Left lung (tissue), 14 donors: ENCODE results near the gene LYSMD2. TPM values are rescaled to one million over a fixed set of nuclear protein-coding genes. Genes with fewer than 3 reads are reported as not detected.
A peak's percentile ranks its signal among the peaks of the same experiment; 100 is the strongest.
"Not testable (repeated sequence)": the region's sequence is repeated elsewhere in the genome, so short reads cannot be mapped to it uniquely, and the experiment has no call there.

Experiments
- ATAC-seq: fragments of 200-7000 bp; cut with Tn5 transposase; one replicate; pipeline ENCODE4 v1.9.1; 2020; ENCODE audit warnings: moderate library complexity
- DNase-seq, 4 donors: peaks; one replicate each; pipeline ENCODE4 v3.0.0-alpha.2; 2013 to 2020
- H3K27ac ChIP-seq, 2 donors: fragments of 200-600 bp; sonication (generic) in 1 of 2; one replicate each; pipeline versions ENCODE4 v1.5.0 to v1.8.0; 2020 to 2021
- H3K27me3 ChIP-seq, 2 donors: fragments of 200-600 bp; sonication (generic) in 1 of 2; one replicate each; pipeline versions ENCODE4 v1.5.0 to v1.8.0; 2020 to 2021
- H3K36me3 ChIP-seq, 2 donors: fragments of 200-600 bp; sonication (generic) in 1 of 2; one replicate each; pipeline versions ENCODE4 v1.5.0 to v1.8.0; 2020 to 2021
- H3K4me1 ChIP-seq, 2 donors: fragments of 200-600 bp; one replicate each; pipeline ENCODE4 v1.8.0; 2021
- H3K4me3 ChIP-seq, 2 donors: fragments of 200-600 bp; sonication (generic) in 1 of 2; one replicate each; pipeline versions ENCODE4 v1.5.0 to v1.8.0; 2020 to 2021; ENCODE audit warnings: mild to moderate bottlenecking in 1 of 2
- H3K9me3 ChIP-seq, 2 donors: fragments of 200-600 bp; sonication (generic) in 1 of 2; one replicate each; pipeline versions ENCODE4 v1.5.0 to v1.8.0; 2020 to 2021
- CTCF ChIP-seq, 2 donors: fragments of 200-600 bp; sonication (generic) in 1 of 2; IDR thresholded peaks; one replicate each; pipeline versions ENCODE4 v1.5.0 to v1.8.0; 2021; ENCODE audit warnings: antibody characterized with exemption in 2 of 2
- intact Hi-C, 2 donors: fragments of 100-400 bp; cut with DNase I; formaldehyde crosslinking; loops; one replicate each; pipeline versions ENCODE4 v1.11.2 to v1.14.2; 2022
- long read RNA-seq, 12 donors: library from polyadenylated mRNA in 2 of 12; unstranded in 2 of 12; transcript quantifications; one replicate each; pipeline ENCODE4 v2.0.0 and lab custom pipeline, GENCODE V29; 2019 to 2026
- polyA plus RNA-seq, 6 donors: library from polyadenylated mRNA; unstranded; fragments of 120-200 nt; gene quantifications; one replicate each; pipeline ENCODE4 v1.2.1, GENCODE V29; 2013; ENCODE audit not compliant: insufficient read length in 6 of 6
- total RNA-seq, 2 donors: library from RNA; stranded (reverse); fragmentation: NEBNext Ultra II Directional; extraction: Animal tissue kit (Norgen Biotek cat#: 25700); gene quantifications; one replicate each; pipeline ENCODE4 v1.2.1, GENCODE V29; 2021
- donor health status: DM: no; HTN: yes; CAD: no.
- donor health status: DM: no; HTN: no; CAD: no.

The LYSMD2 gene
- 10 to 100 TPM; 12.7 to 19.6 TPM for total RNA-seq
- polyA plus RNA-seq: 1 to 10 TPM; 5.2 to 7.5 (median 5.8) TPM
- long read RNA-seq, donor 1, transcript LYSMD2-201 (3 exons, 1,759 nt): major isoform, 6 of 6 reads
- long read RNA-seq, donor 1, partial matches to known transcripts: 0 of 6 reads
- long read RNA-seq, donor 1, other reads (novel, unspliced or antisense): 0 of 6 reads
- long read RNA-seq, donor 2, partial matches to known transcripts: 0 of 4 reads
- long read RNA-seq, donor 2, other reads (novel, unspliced or antisense): 0 of 4 reads
- long read RNA-seq, donor 3, partial matches to known transcripts: 0 of 3 reads
- long read RNA-seq, donor 3, other reads (novel, unspliced or antisense): 0 of 3 reads
- long read RNA-seq, donor 4, transcript LYSMD2-201 (3 exons, 1,759 nt): major isoform, 21 of 25 reads
- long read RNA-seq, donor 4, partial matches to known transcripts: 1 of 25 reads
- long read RNA-seq, donor 4, other reads (novel, unspliced or antisense): 2 of 25 reads
- long read RNA-seq, donor 5, transcript LYSMD2-201 (3 exons, 1,759 nt): major isoform, 5 of 5 reads
- long read RNA-seq, donor 5, partial matches to known transcripts: 0 of 5 reads
- long read RNA-seq, donor 5, other reads (novel, unspliced or antisense): 0 of 5 reads
- long read RNA-seq, donor 6, transcript LYSMD2-201 (3 exons, 1,759 nt): major isoform, 6 of 6 reads
- long read RNA-seq, donor 6, partial matches to known transcripts: 0 of 6 reads
- long read RNA-seq, donor 6, other reads (novel, unspliced or antisense): 0 of 6 reads
- long read RNA-seq, donor 7, partial matches to known transcripts: 0 of 2 reads
- long read RNA-seq, donor 7, other reads (novel, unspliced or antisense): 0 of 2 reads
- long read RNA-seq, donor 8, transcript LYSMD2-201 (3 exons, 1,759 nt): major isoform, 8 of 8 reads
- long read RNA-seq, donor 8, partial matches to known transcripts: 0 of 8 reads
- long read RNA-seq, donor 8, other reads (novel, unspliced or antisense): 0 of 8 reads
- long read RNA-seq, donor 9: 0 reads
- long read RNA-seq, donor 10, transcript LYSMD2-201 (3 exons, 1,759 nt): major isoform, 25 of 28 reads
- long read RNA-seq, donor 10, partial matches to known transcripts: 0 of 28 reads
- long read RNA-seq, donor 10, other reads (novel, unspliced or antisense): 3 of 28 reads
- long read RNA-seq, donor 11: 0 reads
- long read RNA-seq, donor 12: 0 reads

- peak; percentile 94 for ATAC-seq
- Histone ChIP-seq H3K27me3 (no peaks in the 10 kb centered on the region), H3K4me3 (peak within 1 kb of the TSS; percentile 66 to 82), H3K4me1 (peaks cover 5 to 40% of the 10 kb centered on the region in 2 donors), H3K9me3 (no peaks in the 10 kb centered on the region), H3K27ac (peak within 1 kb of the TSS; percentile 82 to 91), H3K36me3 (no peaks in the 10 kb centered on the region)
- DNase-seq: peak in 3 of 4 donors; percentile 68 to 98 (median 83)
- TF ChIP-seq CTCF (IDR thresholded peaks at IDR 0.05): no peak
- intact Hi-C loops: no loop called here
These were observed at the start of gene LYSMD2 for GRCh38 chr15:51737522-51738305. Gene LYSMD2 (minus strand): TSS chr15:51737655. CDS start chr15:51737622, 33 bp downstream.

- intact Hi-C loops, H3K27me3 ChIP-seq, H3K36me3 ChIP-seq, H3K9me3 ChIP-seq, ATAC-seq, H3K4me1 ChIP-seq, H3K4me3 ChIP-seq, H3K27ac ChIP-seq: not testable (repeated sequence)
- peak in 1 of 4 donors; percentile 77 for DNase-seq
These were observed 49.7 kb upstream of the LYSMD2 start for GRCh38 chr15:51787130-51787529.

- H3K4me3 ChIP-seq: no peak overlapping the region
- no peaks in the 10 kb centered on the region for H3K4me1 ChIP-seq
- peaks cover 0 to 6% of the 10 kb centered on the region in 2 donors for H3K36me3 ChIP-seq
- no peaks in the 10 kb centered on the region for H3K9me3 ChIP-seq
- ATAC-seq: no peak
- H3K27ac ChIP-seq: no peak overlapping the region
- no peaks in the 10 kb centered on the region for H3K27me3 ChIP-seq
- TF ChIP-seq CTCF (IDR thresholded peaks at IDR 0.05): no peak
- intact Hi-C loops: no loop called here
- no peak for DNase-seq
These were observed 46.5 kb upstream of the LYSMD2 start for GRCh38 chr15:51783967-51784366.

GRCh38 chr15:51782357-51782896 lies 45.0 kb upstream of the LYSMD2 start:
- no peaks in the 10 kb centered on the region for H3K9me3 ChIP-seq

More at GRCh38 chr15:51782357-51782896, 45.0 kb upstream of the LYSMD2 start:
- H3K4me1 ChIP-seq: no peaks in the 10 kb centered on the region
- TF ChIP-seq CTCF (IDR thresholded peaks at IDR 0.05): peak in 1 of 2 donors; percentile 17
- no peak overlapping the region for H3K27ac ChIP-seq
- peak; percentile 69 for ATAC-seq
- peaks cover 0 to 6% of the 10 kb centered on the region in 2 donors for H3K36me3 ChIP-seq
- intact Hi-C loops: no loop called here
- no peak overlapping the region for H3K4me3 ChIP-seq
- H3K27me3 ChIP-seq: no peaks in the 10 kb centered on the region
- DNase-seq: no peak
